GM12872 (cell line): Measurements from ENCODE around the gene MAP1A.

Experiments used
- CTCF ChIP-seq: IDR thresholded peaks from 3 replicates; pipeline ENCODE4 v1.5.1; 2011; ENCODE audit warnings: low read depth, mild to moderate bottlenecking, low read length, moderate library complexity; ENCODE audit not compliant: insufficient read depth

The MAP1A gene

GRCh38 chr15:43514241-43515057 is 3.0 kb upstream of the MAP1A start:
- TF ChIP-seq CTCF = peak; percentile 80

GRCh38 chr15:43515741-43516140 is 1.7 kb upstream of the MAP1A start:
- TF ChIP-seq CTCF = no peak

- no peak for TF ChIP-seq CTCF
Observed at GRCh38 chr15:43516185-43516584, 1.2 kb upstream of the MAP1A start.

- no peak for TF ChIP-seq CTCF
Observed at GRCh38 chr15:43516801-43517353, 531 bp upstream of the MAP1A start.

- TF ChIP-seq CTCF = no peak
Observed at GRCh38 chr15:43518197-43518761, 871 bp downstream of the MAP1A start.

DNA sequence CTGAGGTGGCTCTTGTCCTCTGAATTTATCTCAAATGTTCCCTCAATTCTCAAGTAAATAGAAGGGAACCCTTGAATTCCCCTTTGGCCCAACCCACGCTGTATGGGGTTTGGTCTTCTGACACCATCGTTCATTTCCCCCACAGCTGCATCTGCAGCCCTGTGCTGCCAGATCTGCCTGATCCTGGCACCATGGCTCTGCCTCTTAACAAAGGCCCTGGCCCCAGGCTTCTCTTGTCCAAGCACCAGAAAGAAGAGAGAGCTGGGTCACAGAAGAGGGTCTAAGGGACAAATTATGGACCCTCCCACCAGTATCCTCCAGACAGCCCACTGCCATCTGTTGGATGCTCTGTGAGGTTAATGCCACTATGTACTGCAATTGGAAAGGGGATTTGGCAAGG is 1.8 kb downstream of the MAP1A start:
- no peak for TF ChIP-seq CTCF

DNA sequence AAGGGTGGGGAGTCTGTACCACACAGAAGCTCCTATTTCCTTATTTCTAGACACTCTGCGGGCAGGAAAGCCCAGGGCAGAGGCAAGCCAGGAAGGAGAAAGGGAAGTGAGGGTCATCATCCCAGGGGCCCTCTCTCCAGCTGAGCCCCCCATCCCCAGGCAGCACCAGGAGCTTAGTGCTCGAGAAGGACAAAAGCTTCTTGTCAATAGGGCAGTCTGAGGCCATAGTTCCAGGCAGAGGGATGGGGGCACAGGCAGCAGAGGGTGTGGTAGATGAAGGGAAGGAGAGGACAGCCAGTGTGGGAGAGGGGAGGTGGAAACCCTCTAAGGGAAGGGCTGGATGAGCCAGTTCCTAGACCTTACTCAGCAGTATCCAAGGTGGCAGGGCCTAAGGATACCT is 2.7 kb downstream of the MAP1A start:
- no peak for TF ChIP-seq CTCF
